HepG2 (cell line): ENCODE measurements around the gene MYL6B. TPM values are rescaled to one million over a fixed set of nuclear protein-coding genes. Genes with fewer than 3 reads are reported as not detected.

Source experiments
- MBNL3 ChIP-seq: fragments of 250-450 bp; sonication (Bioruptor Pico); conservative IDR thresholded peaks from 2 replicates; pipeline ENCODE4 v1.8.0; 2022; ENCODE audit warnings: mild to moderate bottlenecking, inconsistent platforms
- RAD51 ChIP-seq: fragments of 450-650 bp; IDR thresholded peaks from 2 replicates; pipeline ENCODE4 v1.6.1; 2016; ENCODE audit warnings: borderline replicate concordance
- TCF12 ChIP-seq, 2 experiments: fragments of 450-650 bp in 1 of 2; sonication (generic) in 1 of 2; formaldehyde crosslinking in 1 of 2; IDR thresholded peaks; 2 replicates each; pipeline versions ENCODE4 v1.6.1 to v1.8.0; 2017 to 2022; ENCODE audit warnings: antibody characterized with exemption in 1 of 2, mild to moderate bottlenecking in 1 of 2, missing genetic modification reagents in 1 of 2, moderate library complexity in 1 of 2
- ZNF225 ChIP-seq: sonication (generic); formaldehyde crosslinking; IDR thresholded peaks from 2 replicates; pipeline ENCODE4 v1.4.0; 2020; ENCODE audit warnings: mild to moderate bottlenecking, missing genetic modification reagents
- ZNF292 ChIP-seq: sonication (generic); formaldehyde crosslinking; IDR thresholded peaks from 2 replicates; pipeline ENCODE4 v1.8.1; 2022; ENCODE audit warnings: mild to moderate bottlenecking, low read depth, missing genetic modification reagents, borderline replicate concordance
- ZNF552 ChIP-seq: sonication (generic); formaldehyde crosslinking; IDR thresholded peaks from 2 replicates; pipeline ENCODE4 v1.9.0; 2022; ENCODE audit warnings: missing genetic modification reagents, mild to moderate bottlenecking, borderline replicate concordance
- ZNF567 ChIP-seq: sonication (generic); formaldehyde crosslinking; IDR thresholded peaks from 2 replicates; pipeline ENCODE4 v1.8.1; 2023; ENCODE audit warnings: mild to moderate bottlenecking, missing genetic modification reagents, borderline replicate concordance
- ZNF572 ChIP-seq: sonication (generic); formaldehyde crosslinking; IDR thresholded peaks from 2 replicates; pipeline ENCODE4 v1.5.1; 2020; ENCODE audit warnings: mild to moderate bottlenecking, missing genetic modification reagents
- ZNF782 ChIP-seq: sonication (generic); formaldehyde crosslinking; IDR thresholded peaks from 2 replicates; pipeline ENCODE4 v1.4.0; 2020; ENCODE audit warnings: missing genetic modification reagents, mild to moderate bottlenecking, borderline replicate concordance
- polyA plus RNA-seq, 8 experiments: library from polyadenylated mRNA; depleted of rRNA in 3 of 8; stranded (reverse) in 7 of 8; unstranded in 1 of 8; fragments of >200 nt; fragmentation: Illumina TruSeq in 4 of 8; extraction: Trizol in 4 of 8; gene quantifications; 2 replicates each; pipeline versions ENCODE4 v1.2.1 to v1.2.3, GENCODE V29; 2011 to 2016; ENCODE audit warnings: low read depth in 4 of 8, missing spikeins in 1 of 8, mixed read lengths in 1 of 8; ENCODE audit not compliant: insufficient read depth in 1 of 8
- total RNA-seq, 5 experiments: library from RNA; depleted of rRNA; stranded (reverse); fragments of >200 nt; fragmentation: Illumina TruSeq; extraction: Trizol; gene quantifications; 2 replicates each; pipeline ENCODE4 v1.2.3, GENCODE V29; 2016; ENCODE audit warnings: low read depth in 1 of 5
- TF ChIP-seq, protein P1 (sequence below): sonication (generic); formaldehyde crosslinking; IDR thresholded peaks from 2 replicates; pipeline ENCODE4 v1.4.0; 2020; ENCODE audit warnings: missing genetic modification reagents
- TF ChIP-seq, protein P2 (sequence below): IDR thresholded peaks from 2 replicates; pipeline ENCODE4 v1.6.1; 2016; ENCODE audit warnings: missing compliant biosample characterization, missing genetic modification reagents, borderline replicate concordance
- TF ChIP-seq, protein P3 (sequence below): sonication (generic); formaldehyde crosslinking; IDR thresholded peaks from 2 replicates; pipeline ENCODE4 v1.4.0; 2020; ENCODE audit warnings: missing genetic modification reagents, borderline replicate concordance

The MYL6B gene
- total and polyA plus RNA-seq, 2 of the 13 experiments (the other 11 are each of a cell fraction or from before 2014, with no cell fraction given), result 75.7 to 88.7 TPM

DNA sequence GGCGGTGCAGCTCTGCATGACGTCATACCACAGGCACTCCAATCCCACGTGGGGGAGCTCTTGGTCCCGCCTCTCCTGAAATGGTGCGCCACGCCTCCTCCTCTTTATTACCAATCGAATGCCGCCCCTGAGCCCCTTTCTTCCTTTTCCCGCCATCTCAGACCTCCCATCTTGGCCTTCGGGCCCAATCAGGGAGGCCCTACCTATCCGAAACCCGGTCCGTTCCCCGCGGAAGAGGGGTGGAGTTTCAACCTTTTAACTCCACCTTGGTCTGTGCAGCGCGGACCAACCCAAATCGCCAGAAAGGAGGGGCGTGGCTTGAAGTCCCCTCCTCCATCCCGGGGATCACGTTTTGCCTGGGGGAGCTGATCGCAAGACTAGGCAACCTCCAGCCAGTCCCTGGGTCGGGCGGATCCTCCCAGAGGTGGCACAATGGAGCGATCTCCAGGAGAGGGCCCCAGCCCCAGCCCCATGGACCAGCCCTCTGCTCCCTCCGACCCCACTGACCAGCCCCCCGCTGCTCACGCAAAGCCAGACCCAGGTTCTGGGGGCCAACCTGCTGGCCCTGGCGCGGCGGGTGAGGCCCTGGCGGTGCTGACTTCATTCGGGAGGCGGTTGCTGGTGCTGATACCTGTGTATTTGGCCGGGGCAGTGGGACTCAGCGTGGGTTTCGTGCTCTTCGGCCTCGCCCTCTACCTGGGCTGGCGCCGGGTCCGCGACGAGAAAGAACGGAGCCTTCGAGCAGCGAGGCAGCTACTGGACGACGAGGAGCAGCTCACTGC lies 24.3 kb upstream of the MYL6B start, which contains the start of gene ESYT1 (continued):
- TF ChIP-seq ZNF292 (CRISPR knock-in tag) (0 out of 2 replicates have a peak, but pooled peaks have one; percentile 38), ZNF225 (CRISPR knock-in tag) (no peak), ZNF552 (CRISPR knock-in tag) (no peak), ZNF782 (CRISPR knock-in tag) (no peak), TCF12 (IDR thresholded peaks at IDR 0.05) (no peak), TCF12 (CRISPR knock-in tag; IDR thresholded peaks at IDR 0.05) (no peak), RAD51 (no peak), ZNF572 (CRISPR knock-in tag) (no peak), MBNL3 (CRISPR knock-in tag) (no peak), ZNF567 (no peak)
- TF ChIP-seq, protein P1, sequence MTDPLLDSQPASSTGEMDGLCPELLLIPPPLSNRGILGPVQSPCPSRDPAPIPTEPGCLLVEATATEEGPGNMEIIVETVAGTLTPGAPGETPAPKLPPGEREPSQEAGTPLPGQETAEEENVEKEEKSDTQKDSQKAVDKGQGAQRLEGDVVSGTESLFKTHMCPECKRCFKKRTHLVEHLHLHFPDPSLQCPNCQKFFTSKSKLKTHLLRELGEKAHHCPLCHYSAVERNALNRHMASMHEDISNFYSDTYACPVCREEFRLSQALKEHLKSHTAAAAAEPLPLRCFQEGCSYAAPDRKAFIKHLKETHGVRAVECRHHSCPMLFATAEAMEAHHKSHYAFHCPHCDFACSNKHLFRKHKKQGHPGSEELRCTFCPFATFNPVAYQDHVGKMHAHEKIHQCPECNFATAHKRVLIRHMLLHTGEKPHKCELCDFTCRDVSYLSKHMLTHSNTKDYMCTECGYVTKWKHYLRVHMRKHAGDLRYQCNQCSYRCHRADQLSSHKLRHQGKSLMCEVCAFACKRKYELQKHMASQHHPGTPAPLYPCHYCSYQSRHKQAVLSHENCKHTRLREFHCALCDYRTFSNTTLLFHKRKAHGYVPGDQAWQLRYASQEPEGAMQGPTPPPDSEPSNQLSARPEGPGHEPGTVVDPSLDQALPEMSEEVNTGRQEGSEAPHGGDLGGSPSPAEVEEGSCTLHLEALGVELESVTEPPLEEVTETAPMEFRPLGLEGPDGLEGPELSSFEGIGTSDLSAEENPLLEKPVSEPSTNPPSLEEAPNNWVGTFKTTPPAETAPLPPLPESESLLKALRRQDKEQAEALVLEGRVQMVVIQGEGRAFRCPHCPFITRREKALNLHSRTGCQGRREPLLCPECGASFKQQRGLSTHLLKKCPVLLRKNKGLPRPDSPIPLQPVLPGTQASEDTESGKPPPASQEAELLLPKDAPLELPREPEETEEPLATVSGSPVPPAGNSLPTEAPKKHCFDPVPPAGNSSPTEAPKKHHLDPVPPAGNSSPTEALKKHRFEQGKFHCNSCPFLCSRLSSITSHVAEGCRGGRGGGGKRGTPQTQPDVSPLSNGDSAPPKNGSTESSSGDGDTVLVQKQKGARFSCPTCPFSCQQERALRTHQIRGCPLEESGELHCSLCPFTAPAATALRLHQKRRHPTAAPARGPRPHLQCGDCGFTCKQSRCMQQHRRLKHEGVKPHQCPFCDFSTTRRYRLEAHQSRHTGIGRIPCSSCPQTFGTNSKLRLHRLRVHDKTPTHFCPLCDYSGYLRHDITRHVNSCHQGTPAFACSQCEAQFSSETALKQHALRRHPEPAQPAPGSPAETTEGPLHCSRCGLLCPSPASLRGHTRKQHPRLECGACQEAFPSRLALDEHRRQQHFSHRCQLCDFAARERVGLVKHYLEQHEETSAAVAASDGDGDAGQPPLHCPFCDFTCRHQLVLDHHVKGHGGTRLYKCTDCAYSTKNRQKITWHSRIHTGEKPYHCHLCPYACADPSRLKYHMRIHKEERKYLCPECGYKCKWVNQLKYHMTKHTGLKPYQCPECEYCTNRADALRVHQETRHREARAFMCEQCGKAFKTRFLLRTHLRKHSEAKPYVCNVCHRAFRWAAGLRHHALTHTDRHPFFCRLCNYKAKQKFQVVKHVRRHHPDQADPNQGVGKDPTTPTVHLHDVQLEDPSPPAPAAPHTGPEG (CRISPR knock-in tag), result no peak
- TF ChIP-seq, protein P2, sequence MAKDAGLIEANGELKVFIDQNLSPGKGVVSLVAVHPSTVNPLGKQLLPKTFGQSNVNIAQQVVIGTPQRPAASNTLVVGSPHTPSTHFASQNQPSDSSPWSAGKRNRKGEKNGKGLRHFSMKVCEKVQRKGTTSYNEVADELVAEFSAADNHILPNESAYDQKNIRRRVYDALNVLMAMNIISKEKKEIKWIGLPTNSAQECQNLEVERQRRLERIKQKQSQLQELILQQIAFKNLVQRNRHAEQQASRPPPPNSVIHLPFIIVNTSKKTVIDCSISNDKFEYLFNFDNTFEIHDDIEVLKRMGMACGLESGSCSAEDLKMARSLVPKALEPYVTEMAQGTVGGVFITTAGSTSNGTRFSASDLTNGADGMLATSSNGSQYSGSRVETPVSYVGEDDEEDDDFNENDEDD, result peak; percentile 73; the same call in 1 of the 2 replicates
- TF ChIP-seq, protein P3, sequence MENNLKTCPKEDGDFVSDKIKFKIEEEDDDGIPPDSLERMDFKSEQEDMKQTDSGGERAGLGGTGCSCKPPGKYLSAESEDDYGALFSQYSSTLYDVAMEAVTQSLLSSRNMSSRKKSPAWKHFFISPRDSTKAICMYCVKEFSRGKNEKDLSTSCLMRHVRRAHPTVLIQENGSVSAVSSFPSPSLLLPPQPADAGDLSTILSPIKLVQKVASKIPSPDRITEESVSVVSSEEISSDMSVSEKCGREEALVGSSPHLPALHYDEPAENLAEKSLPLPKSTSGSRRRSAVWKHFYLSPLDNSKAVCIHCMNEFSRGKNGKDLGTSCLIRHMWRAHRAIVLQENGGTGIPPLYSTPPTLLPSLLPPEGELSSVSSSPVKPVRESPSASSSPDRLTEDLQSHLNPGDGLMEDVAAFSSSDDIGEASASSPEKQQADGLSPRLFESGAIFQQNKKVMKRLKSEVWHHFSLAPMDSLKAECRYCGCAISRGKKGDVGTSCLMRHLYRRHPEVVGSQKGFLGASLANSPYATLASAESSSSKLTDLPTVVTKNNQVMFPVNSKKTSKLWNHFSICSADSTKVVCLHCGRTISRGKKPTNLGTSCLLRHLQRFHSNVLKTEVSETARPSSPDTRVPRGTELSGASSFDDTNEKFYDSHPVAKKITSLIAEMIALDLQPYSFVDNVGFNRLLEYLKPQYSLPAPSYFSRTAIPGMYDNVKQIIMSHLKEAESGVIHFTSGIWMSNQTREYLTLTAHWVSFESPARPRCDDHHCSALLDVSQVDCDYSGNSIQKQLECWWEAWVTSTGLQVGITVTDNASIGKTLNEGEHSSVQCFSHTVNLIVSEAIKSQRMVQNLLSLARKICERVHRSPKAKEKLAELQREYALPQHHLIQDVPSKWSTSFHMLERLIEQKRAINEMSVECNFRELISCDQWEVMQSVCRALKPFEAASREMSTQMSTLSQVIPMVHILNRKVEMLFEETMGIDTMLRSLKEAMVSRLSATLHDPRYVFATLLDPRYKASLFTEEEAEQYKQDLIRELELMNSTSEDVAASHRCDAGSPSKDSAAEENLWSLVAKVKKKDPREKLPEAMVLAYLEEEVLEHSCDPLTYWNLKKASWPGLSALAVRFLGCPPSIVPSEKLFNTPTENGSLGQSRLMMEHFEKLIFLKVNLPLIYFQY, result peak; percentile 70; the same call in 1 of the 2 replicates
